Neutrophil (primary cell): ENCODE results near the gene APBB1IP.

ENCODE experiments used
- H3K27ac ChIP-seq: fragments of 200-600 bp; sonication (generic); 2 replicates; pipeline ENCODE4 v1.5.1; 2016; ENCODE audit warnings: mild to moderate bottlenecking, moderate library complexity
- H3K27me3 ChIP-seq: fragments of 200-600 bp; sonication (generic); 2 replicates; pipeline ENCODE4 v1.6.0; 2016; ENCODE audit warnings: mild to moderate bottlenecking
- H3K36me3 ChIP-seq: fragments of 200-600 bp; sonication (generic); 2 replicates; pipeline ENCODE4 v1.5.1; 2017
- H3K4me1 ChIP-seq, 2 experiments: fragments of 200-600 bp in 1 of 2; sonication (generic) in 1 of 2; 1 replicate in 1 of 2; 2 replicates in 1 of 2; pipeline versions ENCODE4 v1.5.1 to v1.6.1; 2013 to 2016; ENCODE audit warnings: low read depth in 1 of 2, low read length in 1 of 2, mild to moderate bottlenecking in 1 of 2, moderate library complexity in 1 of 2; ENCODE audit not compliant: control insufficient read depth in 1 of 2, insufficient read depth in 1 of 2
- H3K4me3 ChIP-seq, 2 experiments: fragments of 200-600 bp in 1 of 2; sonication (generic) in 1 of 2; 1 replicate in 1 of 2; 2 replicates in 1 of 2; pipeline ENCODE4 v1.5.1; 2013 to 2016; ENCODE audit warnings: low read depth in 1 of 2, low read length in 1 of 2, mild to moderate bottlenecking in 1 of 2, moderate library complexity in 1 of 2
- H3K9me3 ChIP-seq: fragments of 200-600 bp; sonication (generic); 2 replicates; pipeline ENCODE4 v1.5.1; 2016
- CTCF ChIP-seq: fragments of 200-600 bp; sonication (generic); IDR thresholded peaks from 2 replicates; pipeline ENCODE4 v1.5.1; 2016; ENCODE audit warnings: antibody characterized with exemption

Gene APBB1IP

DNA sequence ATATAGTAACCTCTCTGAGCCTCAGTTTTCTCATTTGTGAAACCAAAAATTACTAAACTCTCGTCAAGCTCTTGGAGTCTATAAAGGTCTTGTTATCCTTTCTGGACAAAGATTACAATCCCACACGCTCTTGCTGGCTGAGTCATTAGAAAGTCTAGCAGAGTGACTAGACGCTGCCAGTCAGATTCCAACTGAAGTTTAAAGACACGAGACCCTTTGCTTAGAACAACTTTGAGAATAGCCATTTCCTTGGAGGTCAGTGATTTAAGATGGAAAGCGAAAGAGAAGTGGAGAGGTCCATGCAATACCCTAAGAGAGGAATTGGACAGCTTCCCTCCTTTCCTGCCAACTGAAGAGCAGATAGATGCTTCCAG, 119.5 kb downstream of the APBB1IP start:
- no peak for TF ChIP-seq CTCF
- peak overlapping the region; percentile 87 for H3K27ac ChIP-seq
- peaks cover 75% of the 10 kb centered on the region for H3K36me3 ChIP-seq
- H3K4me1 ChIP-seq: peaks cover 28 to 41% of the 10 kb centered on the region in 2 experiments
- no peak overlapping the region for H3K4me3 ChIP-seq
- no peaks in the 10 kb centered on the region for H3K27me3 ChIP-seq
- H3K9me3 ChIP-seq: no peaks in the 10 kb centered on the region

GRCh38 chr10:26566525-26567350, 128.6 kb downstream of the APBB1IP start:
- Histone ChIP-seq H3K4me3 (no peak overlapping the region), H3K27ac (no peak overlapping the region), H3K4me1 (no peaks in the 10 kb centered on the region), H3K27me3 (no peaks in the 10 kb centered on the region), H3K9me3 (no peaks in the 10 kb centered on the region), H3K36me3 (peaks cover 93% of the 10 kb centered on the region)
- TF ChIP-seq CTCF: no peak

- Histone ChIP-seq H3K36me3 (peaks cover 90% of the 10 kb centered on the region), H3K4me1 (no peaks in the 10 kb centered on the region), H3K9me3 (no peaks in the 10 kb centered on the region), H3K4me3 (no peak overlapping the region), H3K27me3 (no peaks in the 10 kb centered on the region), H3K27ac (no peak overlapping the region)
- no peak for TF ChIP-seq CTCF
Measured at GRCh38 chr10:26567351-26567721, 129.2 kb downstream of the APBB1IP start.

DNA sequence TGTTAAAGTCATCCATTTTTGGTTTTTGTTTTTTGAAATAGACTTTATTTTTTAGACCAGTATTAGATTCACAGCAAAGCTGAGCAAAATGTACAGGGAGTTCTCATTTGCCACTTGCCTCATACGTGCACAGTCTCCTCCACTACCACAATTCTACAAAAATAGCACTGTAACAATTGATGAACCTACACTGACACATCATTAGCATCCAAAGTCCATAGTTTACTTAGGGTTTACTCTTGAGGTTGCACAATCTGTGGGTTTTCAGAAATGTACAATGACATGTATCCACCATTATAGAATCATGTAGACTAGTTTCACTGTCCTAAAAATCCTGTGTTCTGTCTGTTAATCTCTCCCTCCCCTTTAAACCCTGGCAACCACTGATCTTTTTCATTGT, 133.5 kb downstream of the APBB1IP start:
- H3K27ac ChIP-seq: no peak overlapping the region
- TF ChIP-seq CTCF: no peak
- no peaks in the 10 kb centered on the region for H3K9me3 ChIP-seq
- peaks cover 47% of the 10 kb centered on the region for H3K36me3 ChIP-seq
- no peak overlapping the region for H3K4me3 ChIP-seq
- peaks cover 0 to 4% of the 10 kb centered on the region in 2 experiments for H3K4me1 ChIP-seq
- H3K27me3 ChIP-seq: no peaks in the 10 kb centered on the region

DNA sequence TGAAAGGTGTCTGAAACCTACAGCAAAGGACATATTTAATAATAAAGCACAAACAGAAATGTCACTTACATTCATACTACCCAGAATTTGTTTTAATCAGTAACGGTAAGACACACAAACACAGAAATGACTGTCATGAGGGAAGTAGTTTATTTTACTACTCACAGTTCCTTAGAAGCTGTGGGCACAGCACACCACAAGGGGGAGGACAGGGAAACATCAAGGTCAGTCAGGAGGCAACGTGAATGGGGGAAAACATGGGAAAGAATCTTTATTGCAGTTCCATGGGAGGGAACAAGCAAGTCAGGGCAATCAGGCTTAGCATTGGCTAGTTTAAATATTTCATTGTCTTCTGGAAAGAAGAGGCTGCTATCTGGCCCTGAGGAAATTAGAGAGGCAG, 135.5 kb downstream of the APBB1IP start:
- Histone ChIP-seq H3K4me3 (no peak overlapping the region), H3K4me1 (peaks cover 0 to 4% of the 10 kb centered on the region in 2 experiments), H3K36me3 (peaks cover 27% of the 10 kb centered on the region), H3K27me3 (no peaks in the 10 kb centered on the region), H3K9me3 (no peaks in the 10 kb centered on the region), H3K27ac (peak overlapping the region; percentile 37)
- no peak for TF ChIP-seq CTCF
